Tibial artery (tissue), 4 donors: Measurements from ENCODE around the gene KCNJ5.

Source experiments
- DNase-seq, 2 donors: peaks; one replicate each; pipeline ENCODE4 v3.0.0-alpha.2; 2019
- H3K27ac ChIP-seq, 2 donors: fragments of 200-600 bp; sonication (generic) in 1 of 2; 1 replicate in 1 of 2; 2 replicates in 1 of 2; pipeline ENCODE4 v1.5.1; 2018 to 2019; ENCODE audit warnings: mild to moderate bottlenecking in 1 of 2
- H3K27me3 ChIP-seq, 2 donors: fragments of 200-600 bp; sonication (generic) in 1 of 2; one replicate each; pipeline versions ENCODE4 v1.5.1 to v1.6.0; 2016 to 2019
- H3K36me3 ChIP-seq, 3 donors: fragments of 200-600 bp; sonication (generic) in 2 of 3; one replicate each; pipeline ENCODE4 v1.5.1; 2016 to 2019; ENCODE audit warnings: mild to moderate bottlenecking in 2 of 3
- H3K4me1 ChIP-seq, 4 donors: fragments of 200-600 bp; sonication (generic) in 2 of 4; 1 replicate in 3 of 4; 2 replicates in 1 of 4; pipeline ENCODE4 v1.5.1; 2016 to 2019
- H3K4me3 ChIP-seq, 2 donors: fragments of 200-600 bp; sonication (generic) in 1 of 2; 1 replicate in 1 of 2; 2 replicates in 1 of 2; pipeline ENCODE4 v1.5.1; 2018 to 2019; ENCODE audit warnings: mild to moderate bottlenecking in 2 of 2
- H3K9me3 ChIP-seq, 3 donors: fragments of 200-600 bp; sonication (generic) in 1 of 3; one replicate each; pipeline ENCODE4 v1.5.1; 2016 to 2019
- intact Hi-C: fragments of 100-400 bp; cut with DNase I; formaldehyde crosslinking; loops from one replicate; pipeline ENCODE4 v1.15.0; 2023; ENCODE audit warnings: low total_unique reads
- TF ChIP-seq, protein P1 (sequence below), 2 experiments: fragments of 200-600 bp in 1 of 2; fragments of 450-650 bp in 1 of 2; IDR thresholded peaks; one replicate each; pipeline ENCODE4 v1.5.1; 2017 to 2019; ENCODE audit warnings: antibody characterized with exemption in 2 of 2, mild to moderate bottlenecking in 1 of 2, moderate library complexity in 1 of 2

The KCNJ5 gene

DNA sequence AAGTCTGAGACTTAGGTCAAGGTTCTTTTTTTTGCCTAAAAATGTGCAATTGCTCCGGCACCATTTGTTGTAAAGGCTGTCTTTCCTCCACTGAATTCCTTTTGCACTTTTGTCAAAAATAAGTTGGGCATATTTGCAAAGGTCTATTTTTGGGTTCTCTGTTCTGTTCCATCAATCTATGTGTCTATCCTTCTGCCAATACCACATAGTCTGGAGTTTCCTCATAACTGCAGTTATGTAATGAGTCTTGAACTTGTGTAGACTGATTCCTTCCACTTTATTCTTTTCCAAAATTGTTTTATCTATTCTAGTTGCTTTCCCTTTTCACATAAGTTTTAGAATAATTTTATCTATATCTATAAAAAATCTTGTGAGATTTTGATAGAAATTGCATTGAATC lies 6.7 kb downstream of the KCNJ5 start:
- H3K9me3 ChIP-seq, result no peaks in the 10 kb centered on the region
- no peaks in the 10 kb centered on the region for H3K36me3 ChIP-seq
- intact Hi-C loops, result no loop called here
- no peaks in the 10 kb centered on the region for H3K27me3 ChIP-seq
- TF ChIP-seq, protein P1, sequence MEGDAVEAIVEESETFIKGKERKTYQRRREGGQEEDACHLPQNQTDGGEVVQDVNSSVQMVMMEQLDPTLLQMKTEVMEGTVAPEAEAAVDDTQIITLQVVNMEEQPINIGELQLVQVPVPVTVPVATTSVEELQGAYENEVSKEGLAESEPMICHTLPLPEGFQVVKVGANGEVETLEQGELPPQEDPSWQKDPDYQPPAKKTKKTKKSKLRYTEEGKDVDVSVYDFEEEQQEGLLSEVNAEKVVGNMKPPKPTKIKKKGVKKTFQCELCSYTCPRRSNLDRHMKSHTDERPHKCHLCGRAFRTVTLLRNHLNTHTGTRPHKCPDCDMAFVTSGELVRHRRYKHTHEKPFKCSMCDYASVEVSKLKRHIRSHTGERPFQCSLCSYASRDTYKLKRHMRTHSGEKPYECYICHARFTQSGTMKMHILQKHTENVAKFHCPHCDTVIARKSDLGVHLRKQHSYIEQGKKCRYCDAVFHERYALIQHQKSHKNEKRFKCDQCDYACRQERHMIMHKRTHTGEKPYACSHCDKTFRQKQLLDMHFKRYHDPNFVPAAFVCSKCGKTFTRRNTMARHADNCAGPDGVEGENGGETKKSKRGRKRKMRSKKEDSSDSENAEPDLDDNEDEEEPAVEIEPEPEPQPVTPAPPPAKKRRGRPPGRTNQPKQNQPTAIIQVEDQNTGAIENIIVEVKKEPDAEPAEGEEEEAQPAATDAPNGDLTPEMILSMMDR (IDR thresholded peaks at IDR 0.05), result no peak
- no peak for DNase-seq
- H3K4me1 ChIP-seq, result peaks cover 0 to 30% (median 6%) of the 10 kb centered on the region in 4 donors
- H3K27ac ChIP-seq, result no peak overlapping the region
- H3K4me3 ChIP-seq, result no peak overlapping the region

DNA sequence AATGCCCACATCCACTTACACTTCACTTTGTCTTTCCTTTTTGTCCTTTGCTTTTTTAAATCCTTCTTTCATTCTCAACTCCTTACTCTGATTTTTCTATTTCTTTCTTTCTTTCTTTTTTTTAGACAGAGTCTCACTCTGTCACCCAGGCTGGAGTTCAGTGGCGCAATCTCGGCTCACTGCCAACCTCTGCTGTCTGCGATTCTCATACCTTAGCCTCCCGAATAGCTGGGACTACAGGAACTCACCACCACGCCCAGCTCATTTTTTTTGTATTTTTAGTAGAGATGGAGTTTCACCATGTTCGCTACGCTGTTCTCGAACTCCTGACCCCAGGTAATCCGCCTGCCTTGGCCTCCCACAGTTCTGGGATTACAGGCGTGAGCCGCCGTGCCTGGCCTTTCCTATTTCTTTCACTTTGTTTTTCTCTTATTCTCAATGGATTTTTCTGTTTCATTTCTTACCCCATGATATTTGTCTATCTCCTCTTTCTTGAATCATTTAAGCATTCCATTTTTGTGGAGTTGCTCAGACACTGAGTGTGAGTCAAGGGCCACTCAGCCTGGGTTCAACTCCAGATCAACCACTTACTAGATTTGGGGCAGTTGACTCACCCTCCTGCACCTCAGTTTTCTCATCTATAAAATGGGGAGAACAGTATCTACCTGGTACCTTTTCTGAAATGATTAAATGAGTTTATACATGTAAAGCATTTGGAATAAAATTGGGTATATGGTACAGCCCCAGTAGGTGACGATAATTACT lies 7.6 kb downstream of the KCNJ5 start:
- DNase-seq, result no peak
- Histone ChIP-seq H3K27ac (no peak overlapping the region), H3K27me3 (no peaks in the 10 kb centered on the region), H3K4me3 (no peak overlapping the region), H3K4me1 (peaks cover 0 to 24% (median 6%) of the 10 kb centered on the region in 4 donors), H3K36me3 (no peaks in the 10 kb centered on the region), H3K9me3 (no peaks in the 10 kb centered on the region)
- TF ChIP-seq, protein P1 (IDR thresholded peaks at IDR 0.05), result no peak
- intact Hi-C loops, result no loop called here

DNA sequence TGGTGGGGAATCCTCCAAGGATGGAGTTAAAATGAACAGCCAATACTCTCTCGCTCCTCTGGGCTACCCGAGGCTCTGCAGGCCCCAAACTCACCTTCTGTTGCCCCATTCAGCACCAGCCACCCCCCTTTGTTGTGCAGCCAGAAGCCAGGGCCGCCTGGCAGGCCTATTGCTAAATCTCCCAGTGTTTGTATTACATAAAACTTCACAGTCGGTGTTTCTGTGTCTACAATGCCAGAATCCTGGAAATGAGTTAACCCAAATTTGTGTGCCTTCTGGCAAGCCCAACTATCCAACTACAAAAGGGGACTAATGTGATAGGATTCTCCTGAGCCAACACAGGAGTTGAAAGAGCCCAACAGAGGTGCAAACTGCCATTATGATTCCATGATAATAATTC lies 9.3 kb downstream of the KCNJ5 start:
- H3K27ac ChIP-seq, result no peak overlapping the region
- intact Hi-C loops, result no loop called here
- no peaks in the 10 kb centered on the region for H3K36me3 ChIP-seq
- H3K27me3 ChIP-seq, result no peaks in the 10 kb centered on the region
- H3K4me1 ChIP-seq, result peaks cover 0 to 36% (median 13%) of the 10 kb centered on the region in 4 donors
- no peak overlapping the region for H3K4me3 ChIP-seq
- H3K9me3 ChIP-seq, result no peaks in the 10 kb centered on the region
- no peak for DNase-seq
- TF ChIP-seq, protein P1 (IDR thresholded peaks at IDR 0.05), result no peak

DNA sequence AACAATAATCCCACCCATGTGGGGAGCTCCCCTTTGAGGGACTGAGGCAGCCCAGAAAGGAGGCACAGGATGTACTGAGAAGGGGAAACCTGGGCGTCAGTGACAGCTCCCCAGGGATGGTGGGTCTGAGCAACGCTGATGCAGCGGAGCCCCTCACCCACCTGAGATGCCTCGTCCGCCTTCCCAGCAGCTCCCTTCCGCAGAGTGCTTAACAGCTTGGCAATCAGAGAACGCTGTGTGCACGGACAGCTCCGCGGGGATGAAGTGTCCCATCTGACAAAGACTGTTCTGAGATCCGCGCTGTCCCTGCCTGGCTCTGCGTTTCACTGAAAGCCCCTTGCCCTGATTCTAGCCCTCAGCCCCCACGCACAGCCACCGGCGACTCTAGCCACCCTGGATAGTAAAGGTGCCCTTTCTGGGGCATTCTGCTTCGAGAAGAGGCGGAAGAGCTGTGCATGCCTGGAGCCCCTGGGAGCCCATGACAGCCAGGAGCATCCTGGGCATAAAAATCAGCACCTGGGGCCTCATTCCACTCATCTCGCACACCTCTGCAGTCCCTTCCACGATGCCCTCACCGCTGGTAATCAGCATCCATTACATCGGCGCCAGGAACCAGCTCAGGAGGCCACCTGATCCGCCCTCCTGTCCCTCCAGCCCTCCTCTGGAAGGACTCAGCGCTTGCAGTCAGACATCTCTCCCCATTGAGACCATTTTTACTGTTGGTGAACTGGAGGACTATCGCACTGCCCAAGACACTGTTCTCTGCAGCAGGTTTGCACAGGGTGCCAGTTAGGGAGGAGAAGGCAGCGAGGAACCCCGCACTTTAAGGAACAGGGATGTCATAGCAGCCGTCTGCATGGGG lies 10.7 kb downstream of the KCNJ5 start:
- Histone ChIP-seq H3K9me3 (no peaks in the 10 kb centered on the region), H3K4me3 (no peak overlapping the region), H3K27me3 (no peaks in the 10 kb centered on the region), H3K4me1 (peaks cover 0 to 37% (median 20%) of the 10 kb centered on the region in 4 donors), H3K27ac (no peak overlapping the region), H3K36me3 (no peaks in the 10 kb centered on the region)
- TF ChIP-seq, protein P1 (IDR thresholded peaks at IDR 0.05), result no peak
- intact Hi-C loops, result no loop called here
- no peak for DNase-seq

DNA sequence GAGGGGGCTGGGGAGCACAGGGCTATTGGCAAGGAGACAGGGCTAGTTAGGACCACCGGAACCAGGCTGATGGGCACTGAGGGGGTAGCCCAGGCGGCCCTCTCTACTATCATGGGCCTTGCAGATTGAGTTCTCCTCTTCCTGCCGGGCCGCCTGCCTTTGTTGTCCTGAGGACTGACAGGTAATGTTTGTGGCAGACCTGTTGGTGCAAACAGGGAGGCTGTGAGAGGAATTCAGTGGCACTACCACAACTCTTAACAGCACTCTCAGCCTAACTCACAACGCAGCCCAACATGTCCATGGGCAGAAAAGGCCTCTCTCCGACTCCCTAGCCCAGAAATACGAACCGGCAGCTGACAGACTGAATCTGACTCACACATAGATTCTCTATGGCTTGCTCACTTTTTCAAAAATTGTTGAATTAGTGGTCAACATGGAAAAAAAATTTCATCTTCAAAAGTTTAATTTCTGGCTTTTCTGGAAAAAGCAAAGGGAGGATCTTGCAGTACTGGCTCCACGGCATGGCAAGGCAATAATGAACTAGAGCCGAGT lies 11.4 kb downstream of the KCNJ5 start:
- Histone ChIP-seq H3K27me3 (no peaks in the 10 kb centered on the region), H3K4me3 (no peak overlapping the region), H3K27ac (no peak overlapping the region), H3K4me1 (peaks cover 0 to 34% (median 19%) of the 10 kb centered on the region in 4 donors), H3K9me3 (no peaks in the 10 kb centered on the region), H3K36me3 (no peaks in the 10 kb centered on the region)
- TF ChIP-seq, protein P1 (IDR thresholded peaks at IDR 0.05), result no peak
- intact Hi-C loops, result no loop called here
- no peak for DNase-seq
